ENCODE results near the gene CYP1B1. TPM values are rescaled to one million over a fixed set of nuclear protein-coding genes. Genes with fewer than 3 reads are reported as not detected.

The CYP1B1 gene
- total and polyA plus RNA-seq, 7 donors, result 1.4 to 24.6 (median 12.2) TPM

GRCh38 chr2:38121481-38121880 lies 45.5 kb upstream of the CYP1B1 start:
- no peak overlapping the region for H3K4me3 ChIP-seq
- TF ChIP-seq POLR2A (IDR thresholded peaks at IDR 0.05) (no peak), CTCF (IDR thresholded peaks at IDR 0.05) (no peak), POLR2AphosphoS5 (IDR thresholded peaks at IDR 0.05) (no peak), EP300 (IDR thresholded peaks at IDR 0.05) (no peak)
- intact Hi-C loops (cut with DNase I), result no loop called here
- peaks cover 0 to 4% (median 0%) of the 10 kb centered on the region in 4 donors for H3K4me1 ChIP-seq
- no peak overlapping the region for H3K27ac ChIP-seq
- WGBS, 2 donors, result 22 to 59% methylated on average over 2 of the region's 2 CpGs
- H3K9me3 ChIP-seq, result no peaks in the 10 kb centered on the region
- no peak for DNase-seq
- no peaks in the 10 kb centered on the region for H3K36me3 ChIP-seq
- H3K27me3 ChIP-seq, result no peaks in the 10 kb centered on the region

GRCh38 chr2:38120829-38121228 lies 44.9 kb upstream of the CYP1B1 start:
- no peaks in the 10 kb centered on the region for H3K27me3 ChIP-seq
- peaks cover 0 to 3% (median 0%) of the 10 kb centered on the region in 4 donors for H3K4me1 ChIP-seq
- H3K36me3 ChIP-seq, result no peaks in the 10 kb centered on the region
- intact Hi-C loops (cut with DNase I), result no loop called here
- H3K9me3 ChIP-seq, result no peaks in the 10 kb centered on the region
- H3K27ac ChIP-seq, result no peak overlapping the region
- TF ChIP-seq CTCF (IDR thresholded peaks at IDR 0.05) (no peak), POLR2A (IDR thresholded peaks at IDR 0.05) (no peak), EP300 (IDR thresholded peaks at IDR 0.05) (no peak), POLR2AphosphoS5 (IDR thresholded peaks at IDR 0.05) (no peak)
- no peak overlapping the region for H3K4me3 ChIP-seq
- 28 to 69% methylated on average over 5 of the region's 5 CpGs for WGBS, 2 donors
- DNase-seq, result no peak

- no peaks in the 10 kb centered on the region for H3K9me3 ChIP-seq
- no peak overlapping the region for H3K4me3 ChIP-seq
- H3K36me3 ChIP-seq, result no peaks in the 10 kb centered on the region
- no peaks in the 10 kb centered on the region for H3K4me1 ChIP-seq
- DNase-seq, result no peak
- intact Hi-C loops (cut with DNase I), result no loop called here
- H3K27ac ChIP-seq, result no peak overlapping the region
- TF ChIP-seq POLR2A (IDR thresholded peaks at IDR 0.05) (no peak), POLR2AphosphoS5 (IDR thresholded peaks at IDR 0.05) (no peak), CTCF (IDR thresholded peaks at IDR 0.05) (no peak), EP300 (IDR thresholded peaks at IDR 0.05) (no peak)
- WGBS, 2 donors, result 79 to 82% methylated on average over 2 of the region's 2 CpGs
- H3K27me3 ChIP-seq, result no peaks in the 10 kb centered on the region
Measured at GRCh38 chr2:38120264-38120592, 44.3 kb upstream of the CYP1B1 start.

DNA sequence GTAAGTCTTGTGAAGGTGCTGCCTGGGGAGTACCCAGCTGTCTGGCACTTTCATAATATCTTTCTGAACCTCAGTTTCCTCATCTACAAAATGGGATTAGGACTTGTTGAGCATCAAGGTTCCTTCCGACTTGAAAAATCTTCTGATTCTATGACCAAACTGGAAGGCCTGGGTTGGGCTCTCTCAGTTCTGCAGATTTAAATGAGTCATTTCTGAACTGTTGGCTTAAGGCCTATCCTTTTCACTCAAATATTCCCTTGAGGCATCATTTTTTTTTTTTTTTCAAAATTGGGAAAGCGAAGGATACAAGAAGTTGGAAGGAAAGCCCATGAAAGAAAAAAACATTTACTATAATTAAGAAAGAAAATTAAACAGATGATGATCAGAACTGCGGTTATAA lies 40.8 kb upstream of the CYP1B1 start:
- H3K9me3 ChIP-seq, result no peaks in the 10 kb centered on the region
- H3K4me1 ChIP-seq, result no peaks in the 10 kb centered on the region
- H3K27me3 ChIP-seq, result no peaks in the 10 kb centered on the region
- no peak overlapping the region for H3K4me3 ChIP-seq
- H3K27ac ChIP-seq, result no peak overlapping the region
- DNase-seq, result no peak
- no peaks in the 10 kb centered on the region for H3K36me3 ChIP-seq
- WGBS, 2 donors, result 93 to 95% methylated on average over 3 of the region's 3 CpGs
- intact Hi-C loops (cut with DNase I), result no loop called here
- no peak for TF ChIP-seq POLR2A (IDR thresholded peaks at IDR 0.05)
- TF ChIP-seq CTCF (IDR thresholded peaks at IDR 0.05), result no peak
- TF ChIP-seq POLR2AphosphoS5 (IDR thresholded peaks at IDR 0.05), result no peak
- no peak for TF ChIP-seq EP300 (IDR thresholded peaks at IDR 0.05)

DNA sequence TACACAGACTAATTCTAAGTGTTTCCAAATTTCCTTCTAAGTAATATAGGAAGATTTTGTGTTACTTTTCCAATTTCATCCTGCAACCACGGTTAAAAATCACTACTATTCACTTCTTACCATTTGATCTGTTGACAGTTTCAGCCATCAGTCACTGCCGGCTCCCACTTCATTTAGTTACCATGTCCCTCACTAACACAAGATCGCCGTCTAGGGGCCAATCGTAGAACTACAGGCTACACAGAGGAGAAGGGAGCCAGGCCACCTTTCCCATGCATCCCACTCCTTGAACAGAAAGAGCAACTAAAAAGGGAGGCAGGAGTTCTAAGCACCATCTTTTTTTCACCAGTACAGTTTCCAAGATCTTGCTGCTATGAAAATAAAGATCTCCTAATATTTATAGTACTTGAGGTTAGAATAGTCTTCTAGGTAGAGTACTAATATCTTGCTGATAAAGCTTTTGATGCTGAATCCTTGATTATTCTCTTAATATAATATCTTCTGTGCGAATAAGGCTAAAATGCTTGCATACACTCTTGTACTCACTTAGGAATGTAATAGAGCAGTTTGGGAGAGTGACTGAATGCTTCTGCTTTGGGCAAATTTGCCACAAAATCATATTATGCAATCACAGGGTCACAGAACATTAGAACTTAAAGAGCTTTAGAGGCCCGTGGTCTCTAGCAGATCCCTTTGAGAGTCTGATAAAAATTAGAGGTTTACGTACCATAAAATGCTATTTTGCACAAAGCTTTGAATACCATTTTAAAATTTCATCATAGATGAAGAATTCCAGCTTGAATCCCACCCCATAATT lies 39.5 kb upstream of the CYP1B1 start:
- Histone ChIP-seq H3K36me3 (no peaks in the 10 kb centered on the region), H3K4me3 (no peak overlapping the region), H3K27me3 (no peaks in the 10 kb centered on the region), H3K9me3 (no peaks in the 10 kb centered on the region), H3K4me1 (no peaks in the 10 kb centered on the region), H3K27ac (no peak overlapping the region)
- intact Hi-C loops (cut with DNase I), result no loop called here
- 30 to 33% methylated on average over 8 of the region's 8 CpGs for WGBS, 2 donors
- TF ChIP-seq POLR2AphosphoS5 (IDR thresholded peaks at IDR 0.05) (no peak), EP300 (IDR thresholded peaks at IDR 0.05) (no peak), CTCF (IDR thresholded peaks at IDR 0.05) (peak; percentile 45 to 81 (median 72))
- DNase-seq, result peak; percentile 83

Data from sigmoid colon (tissue), 7 donors.